Body of pancreas (tissue), 4 donors: Measurements from ENCODE around the gene ACAD10.

ENCODE experiments used
- POLR2A ChIP-seq, 3 donors: fragments of 450-650 bp; IDR thresholded peaks; one replicate each; pipeline ENCODE4 v1.6.1; 2016; ENCODE audit warnings: antibody characterized with exemption in 3 of 3, mild to moderate bottlenecking in 2 of 3
- TF ChIP-seq, protein P1 (sequence below), 7 experiments: fragments of 450-650 bp in 4 of 7; fragments of 200-600 bp in 3 of 7; sonication (generic) in 3 of 7; IDR thresholded peaks; one replicate each; pipeline ENCODE4 v1.5.1; 2016 to 2019; ENCODE audit warnings: antibody characterized with exemption in 7 of 7

DNA sequence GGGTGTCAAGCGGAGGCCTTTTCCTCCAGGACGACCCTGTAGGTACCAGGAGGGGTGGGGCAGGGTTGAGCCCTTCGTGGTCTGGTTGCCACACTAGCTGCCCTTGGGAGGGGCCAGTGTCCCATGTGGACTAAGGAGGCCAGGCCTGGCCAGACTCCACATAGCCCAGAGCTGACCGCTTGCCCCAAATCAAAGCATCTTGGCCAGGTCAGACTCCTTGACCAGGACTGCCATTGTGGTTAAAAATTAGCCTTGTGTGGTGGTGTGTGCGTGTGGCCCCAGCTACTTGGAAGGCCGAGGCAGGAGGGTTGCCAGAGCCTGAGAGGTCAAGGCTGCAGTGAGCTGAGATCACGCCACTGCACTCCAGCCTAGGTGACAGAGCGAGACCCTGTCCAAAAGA, 105.7 kb downstream of the ACAD10 start:
- TF ChIP-seq, protein P1, sequence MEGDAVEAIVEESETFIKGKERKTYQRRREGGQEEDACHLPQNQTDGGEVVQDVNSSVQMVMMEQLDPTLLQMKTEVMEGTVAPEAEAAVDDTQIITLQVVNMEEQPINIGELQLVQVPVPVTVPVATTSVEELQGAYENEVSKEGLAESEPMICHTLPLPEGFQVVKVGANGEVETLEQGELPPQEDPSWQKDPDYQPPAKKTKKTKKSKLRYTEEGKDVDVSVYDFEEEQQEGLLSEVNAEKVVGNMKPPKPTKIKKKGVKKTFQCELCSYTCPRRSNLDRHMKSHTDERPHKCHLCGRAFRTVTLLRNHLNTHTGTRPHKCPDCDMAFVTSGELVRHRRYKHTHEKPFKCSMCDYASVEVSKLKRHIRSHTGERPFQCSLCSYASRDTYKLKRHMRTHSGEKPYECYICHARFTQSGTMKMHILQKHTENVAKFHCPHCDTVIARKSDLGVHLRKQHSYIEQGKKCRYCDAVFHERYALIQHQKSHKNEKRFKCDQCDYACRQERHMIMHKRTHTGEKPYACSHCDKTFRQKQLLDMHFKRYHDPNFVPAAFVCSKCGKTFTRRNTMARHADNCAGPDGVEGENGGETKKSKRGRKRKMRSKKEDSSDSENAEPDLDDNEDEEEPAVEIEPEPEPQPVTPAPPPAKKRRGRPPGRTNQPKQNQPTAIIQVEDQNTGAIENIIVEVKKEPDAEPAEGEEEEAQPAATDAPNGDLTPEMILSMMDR (IDR thresholded peaks at IDR 0.05): no peak
- TF ChIP-seq POLR2A (IDR thresholded peaks at IDR 0.05): no peak
